Measurements from ENCODE around the gene SFTA2.
"Not testable (repeated sequence)": the region's sequence is repeated elsewhere in the genome, so short reads cannot be mapped to it uniquely, and the experiment has no call there.

Gene SFTA2

GRCh38 chr6:30912746-30913520 lies 19.0 kb downstream of the SFTA2 start:
- no peak for DNase-seq

GRCh38 chr6:30910473-30910872 lies 21.5 kb downstream of the SFTA2 start:
- DNase-seq: not testable (repeated sequence)

GRCh38 chr6:30908700-30909099 lies 23.3 kb downstream of the SFTA2 start:
- no peak for DNase-seq

GRCh38 chr6:30907758-30908591 lies 24.0 kb downstream of the SFTA2 start, which contains the start of gene GTF2H4:
GTF2H4 (plus strand) TSS chr6:30908207.
- DNase-seq: peak; percentile 95

GRCh38 chr6:30907290-30907757 lies 24.6 kb downstream of the SFTA2 start:
- not testable (repeated sequence) for DNase-seq

GRCh38 chr6:30903236-30903635 lies 28.7 kb downstream of the SFTA2 start:
- no peak for DNase-seq

- DNase-seq: no peak
Measured at GRCh38 chr6:30902709-30903108, 29.3 kb downstream of the SFTA2 start.

- DNase-seq: not testable (repeated sequence)
Measured at GRCh38 chr6:30902196-30902595, 29.8 kb downstream of the SFTA2 start.

- no peak for DNase-seq
Measured at GRCh38 chr6:30901436-30901835, 30.5 kb downstream of the SFTA2 start.

GRCh38 chr6:30900863-30901417 lies 31.0 kb downstream of the SFTA2 start:
- DNase-seq: no peak

GRCh38 chr6:30898750-30899360 lies 33.1 kb downstream of the SFTA2 start:
- DNase-seq: no peak

GRCh38 chr6:30897882-30898281 lies 34.1 kb downstream of the SFTA2 start:
- DNase-seq: no peak

GRCh38 chr6:30896541-30896940 lies 35.4 kb downstream of the SFTA2 start:
- no peak for DNase-seq

- DNase-seq: no peak
Measured at GRCh38 chr6:30895343-30895742, 36.6 kb downstream of the SFTA2 start.

GRCh38 chr6:30894935-30895334 lies 37.0 kb downstream of the SFTA2 start:
- DNase-seq: no peak

GRCh38 chr6:30894381-30894780 lies 37.6 kb downstream of the SFTA2 start:
- DNase-seq: no peak

- DNase-seq: no peak
Measured at GRCh38 chr6:30893666-30894065, 38.3 kb downstream of the SFTA2 start.

- DNase-seq: no peak
Measured at GRCh38 chr6:30893001-30893591, 38.9 kb downstream of the SFTA2 start.

- DNase-seq: no peak
Measured at GRCh38 chr6:30891816-30892538, 40.0 kb downstream of the SFTA2 start.

- no peak for DNase-seq
Measured at GRCh38 chr6:30891450-30891723, 40.6 kb downstream of the SFTA2 start.

GRCh38 chr6:30890646-30891449 lies 41.1 kb downstream of the SFTA2 start:
- no peak for DNase-seq
